HG03045 (cell line): ENCODE results near the gene PPEF1.
"Not testable (repeated sequence)": the region's sequence is repeated elsewhere in the genome, so short reads cannot be mapped to it uniquely, and the experiment has no call there.

Experiments
- ATAC-seq: cut with Tn5 transposase; IDR thresholded peaks from one replicate; pipeline ENCODE4 v1.9.1; 2021; ENCODE audit warnings: mild to moderate bottlenecking, moderate library complexity; ENCODE audit not compliant: unreplicated experiment

The PPEF1 gene

GRCh38 chrX:18792828-18793227, 85.4 kb downstream of the PPEF1 start:
- no peak for ATAC-seq

- no peak for ATAC-seq
Measured at GRCh38 chrX:18793601-18794089, 86.2 kb downstream of the PPEF1 start.

GRCh38 chrX:18797141-18797540, 89.7 kb downstream of the PPEF1 start:
- ATAC-seq = no peak

GRCh38 chrX:18799911-18800310, 92.5 kb downstream of the PPEF1 start:
- ATAC-seq = no peak

DNA sequence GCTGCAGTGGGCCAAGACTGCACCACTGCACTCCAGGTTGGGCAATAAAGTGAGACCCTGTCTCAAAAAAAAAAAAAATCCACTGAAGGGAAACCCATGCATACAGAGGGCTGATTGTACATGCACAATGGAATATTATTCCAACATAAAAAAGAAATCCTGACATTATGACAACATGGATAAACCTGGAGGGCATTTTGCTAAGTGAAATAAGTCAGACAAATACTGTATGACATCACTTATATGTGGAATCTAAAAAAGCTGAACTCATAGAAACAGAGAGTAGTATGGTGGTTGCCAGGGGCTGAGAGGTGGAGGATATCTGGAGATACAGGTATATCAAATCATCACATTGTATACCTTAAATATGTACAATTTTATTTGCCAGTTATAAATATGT, 102.2 kb downstream of the PPEF1 start:
- ATAC-seq = no peak

GRCh38 chrX:18810416-18810815, 103.0 kb downstream of the PPEF1 start:
- no peak for ATAC-seq

DNA sequence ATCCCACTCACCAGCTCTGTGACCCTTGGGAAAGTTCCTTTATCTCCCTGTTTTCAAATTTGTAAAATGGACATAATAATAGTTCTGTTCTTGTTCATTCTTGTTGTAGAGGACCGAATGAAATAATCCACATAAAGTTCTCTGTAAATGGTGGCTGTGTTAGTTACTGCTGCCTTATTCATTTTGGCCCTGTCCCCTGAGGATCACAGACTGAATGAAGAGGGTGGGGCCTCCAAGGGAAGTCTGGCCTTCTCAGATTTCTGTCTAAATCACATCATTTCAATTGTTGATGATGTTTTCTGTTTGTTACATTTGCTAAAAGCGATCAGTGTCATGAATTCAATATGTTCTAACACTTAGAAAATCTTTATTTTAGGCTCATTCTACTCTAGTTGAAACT, 117.9 kb downstream of the PPEF1 start:
- no peak for ATAC-seq

- no peak for ATAC-seq
Measured at GRCh38 chrX:18828832-18829404, 121.5 kb downstream of the PPEF1 start.

GRCh38 chrX:18833071-18833731, 125.8 kb downstream of the PPEF1 start:
- ATAC-seq = no peak

DNA sequence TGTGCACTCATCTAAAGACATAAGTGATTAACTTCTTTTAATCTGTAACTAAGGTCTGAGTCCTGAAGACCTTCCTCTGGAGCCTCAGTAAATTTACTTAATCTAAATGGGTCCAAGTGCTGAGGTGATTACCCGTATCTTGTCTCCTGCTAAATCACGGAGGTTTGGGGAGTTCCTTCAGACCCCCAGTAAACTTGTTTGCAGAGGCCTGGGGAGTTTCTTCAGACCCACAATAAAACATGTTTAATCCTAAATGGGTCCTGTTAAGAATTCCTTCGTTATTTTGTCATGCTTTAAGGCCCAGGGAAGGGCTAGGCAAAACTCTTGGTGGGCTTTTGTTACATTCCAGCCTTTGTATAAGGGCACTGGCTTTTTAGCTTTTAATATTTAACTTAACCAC, 140.5 kb downstream of the PPEF1 start:
- not testable (repeated sequence) for ATAC-seq

DNA sequence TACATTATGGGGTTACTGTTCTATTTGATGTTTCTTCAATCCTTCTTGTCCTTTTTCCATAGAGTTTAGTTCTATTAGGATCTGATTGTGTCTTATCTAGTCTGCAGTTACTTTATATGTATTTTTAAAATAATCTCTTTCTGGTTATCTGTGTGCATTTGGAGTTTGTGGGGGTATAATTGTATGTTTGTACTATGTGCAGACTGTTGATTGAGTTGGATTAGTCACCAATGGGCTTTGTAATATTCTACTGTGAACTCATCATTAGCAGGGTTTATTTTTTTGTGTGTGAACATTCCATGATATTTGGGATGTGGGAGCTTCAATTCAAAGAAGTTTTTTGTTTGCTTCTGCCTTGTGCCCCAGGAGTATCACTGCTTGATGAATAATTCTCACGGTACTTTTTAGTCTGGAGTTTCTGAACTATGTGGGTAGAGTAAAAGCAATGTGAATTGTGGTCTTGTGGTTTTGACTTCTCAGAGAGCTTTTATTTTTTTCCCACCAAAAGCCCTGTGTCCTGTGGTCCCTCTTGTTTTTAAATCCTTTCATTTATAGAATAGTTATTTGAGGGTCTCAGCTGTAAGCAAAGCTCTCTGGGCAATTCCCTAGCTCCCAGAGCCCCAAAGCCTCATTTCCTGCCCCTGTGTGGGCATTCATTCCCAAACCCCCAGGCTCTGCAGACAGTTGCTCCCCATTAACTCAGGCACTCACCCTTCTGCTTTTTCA, 148.6 kb downstream of the PPEF1 start:
- peak; percentile 86 for ATAC-seq

GRCh38 chrX:18856645-18856997, 149.2 kb downstream of the PPEF1 start:
- no peak for ATAC-seq

GRCh38 chrX:18861511-18861910, 154.1 kb downstream of the PPEF1 start:
- no peak for ATAC-seq

- no peak for ATAC-seq
Measured at GRCh38 chrX:18864390-18864920, 157.0 kb downstream of the PPEF1 start.

- ATAC-seq = no peak
Measured at GRCh38 chrX:18871161-18871890, 163.9 kb downstream of the PPEF1 start.

DNA sequence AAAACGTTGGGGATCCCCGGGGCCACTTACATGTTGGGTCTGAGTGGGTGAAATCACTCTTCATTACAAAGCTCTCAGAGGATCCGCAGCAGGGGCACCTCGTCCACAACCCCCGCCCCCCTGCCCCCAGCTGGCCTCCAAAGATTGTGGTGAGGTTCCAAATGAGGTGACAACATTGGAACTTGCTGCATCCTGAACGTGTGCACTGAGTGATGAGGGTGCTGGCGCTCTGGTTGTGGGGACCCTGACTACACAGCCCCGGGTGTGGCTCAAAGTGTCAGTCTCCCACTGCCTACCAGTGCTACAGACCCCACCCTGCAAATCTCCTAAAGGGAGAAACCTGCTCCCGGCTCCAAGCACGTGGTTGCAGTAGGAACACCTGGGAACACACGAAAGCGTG, 164.5 kb downstream of the PPEF1 start:
- no peak for ATAC-seq

- ATAC-seq = no peak
Measured at GRCh38 chrX:18872621-18873020, 165.2 kb downstream of the PPEF1 start.

GRCh38 chrX:18873189-18873791, 165.8 kb downstream of the PPEF1 start:
- no peak for ATAC-seq

- no peak for ATAC-seq
Measured at GRCh38 chrX:18873836-18874235, 166.4 kb downstream of the PPEF1 start.

GRCh38 chrX:18874560-18875255, 167.3 kb downstream of the PPEF1 start:
- no peak for ATAC-seq
